ENCODE measurements around the gene TMEM53.

Gene TMEM53

GRCh38 chr1:44628962-44629756 lies 45.1 kb downstream of the TMEM53 start:
- no peak for DNase-seq (ENCODE audit: low spot score)

GRCh38 chr1:44625348-44625747 lies 48.9 kb downstream of the TMEM53 start:
- DNase-seq (ENCODE audit: low spot score), result no peak

GRCh38 chr1:44624268-44624901 lies 49.9 kb downstream of the TMEM53 start:
- no peak for DNase-seq (ENCODE audit: low spot score)

- DNase-seq (ENCODE audit: low spot score), result no peak
These were observed 52.4 kb downstream of the TMEM53 start for GRCh38 chr1:44621841-44622286.

- no peak for DNase-seq (ENCODE audit: low spot score)
These were observed 54.2 kb downstream of the TMEM53 start for GRCh38 chr1:44620072-44620471.

GRCh38 chr1:44619261-44619900 lies 54.9 kb downstream of the TMEM53 start:
- DNase-seq (ENCODE audit: low spot score), result no peak

GRCh38 chr1:44617703-44618029 lies 56.6 kb downstream of the TMEM53 start:
- no peak for DNase-seq (ENCODE audit: low spot score)

GRCh38 chr1:44616991-44617702 lies 57.1 kb downstream of the TMEM53 start:
- DNase-seq (ENCODE audit: low spot score), result no peak

- DNase-seq (ENCODE audit: low spot score), result no peak
These were observed 57.8 kb downstream of the TMEM53 start for GRCh38 chr1:44616284-44616990.

- no peak for DNase-seq (ENCODE audit: low spot score)
These were observed 60.3 kb downstream of the TMEM53 start for GRCh38 chr1:44613941-44614340.

- no peak for DNase-seq (ENCODE audit: low spot score)
These were observed 62.4 kb downstream of the TMEM53 start for GRCh38 chr1:44611866-44612265.

GRCh38 chr1:44611419-44611818 lies 62.9 kb downstream of the TMEM53 start:
- no peak for DNase-seq (ENCODE audit: low spot score)

- DNase-seq (ENCODE audit: low spot score), result no peak
These were observed 63.6 kb downstream of the TMEM53 start for GRCh38 chr1:44610527-44611148.

- no peak for DNase-seq (ENCODE audit: low spot score)
These were observed 64.3 kb downstream of the TMEM53 start for GRCh38 chr1:44609768-44610526.

GRCh38 chr1:44609412-44609767 lies 64.9 kb downstream of the TMEM53 start:
- no peak for DNase-seq (ENCODE audit: low spot score)

- no peak for DNase-seq (ENCODE audit: low spot score)
These were observed 66.1 kb downstream of the TMEM53 start for GRCh38 chr1:44608141-44608540.

- DNase-seq (ENCODE audit: low spot score), result no peak
These were observed 67.5 kb downstream of the TMEM53 start for GRCh38 chr1:44606701-44607281.

GRCh38 chr1:44605914-44606615 lies 68.2 kb downstream of the TMEM53 start:
- no peak for DNase-seq (ENCODE audit: low spot score)

- no peak for DNase-seq (ENCODE audit: low spot score)
These were observed 69.9 kb downstream of the TMEM53 start for GRCh38 chr1:44604157-44604955.
